Coronary artery (tissue), 2 donors: ENCODE measurements around the gene MFN2.
"Not testable (repeated sequence)": the region's sequence is repeated elsewhere in the genome, so short reads cannot be mapped to it uniquely, and the experiment has no call there.

Experiments
- DNase-seq: peaks from one replicate; pipeline ENCODE4 v3.0.0-alpha.2; 2017; ENCODE audit warnings: low spot score
- H3K27ac ChIP-seq, 2 donors: fragments of 200-600 bp; sonication (generic); one replicate each; pipeline ENCODE4 v1.5.1; 2016 to 2019
- H3K4me3 ChIP-seq: fragments of 200-600 bp; sonication (generic); 2 replicates; pipeline ENCODE4 v1.5.1; 2016; ENCODE audit warnings: mild to moderate bottlenecking, moderate library complexity
- CTCF ChIP-seq: fragments of 200-600 bp; sonication (generic); IDR thresholded peaks from one replicate; pipeline ENCODE4 v1.5.1; 2019; ENCODE audit warnings: antibody characterized with exemption

The MFN2 gene

GRCh38 chr1:11938722-11939526, 41.3 kb upstream of the MFN2 start:
- DNase-seq, result no peak
- Histone ChIP-seq H3K4me3 (no peak overlapping the region), H3K27ac (peak overlapping the region in 1 of 2 donors; percentile 54)
- no peak for TF ChIP-seq CTCF

GRCh38 chr1:11939794-11940193, 40.5 kb upstream of the MFN2 start:
- H3K4me3 ChIP-seq, DNase-seq, H3K27ac ChIP-seq: not testable (repeated sequence)

- no peak for TF ChIP-seq CTCF
- DNase-seq, result no peak
- Histone ChIP-seq H3K27ac (no peak overlapping the region), H3K4me3 (no peak overlapping the region)
Observed at GRCh38 chr1:11940260-11940921, 39.9 kb upstream of the MFN2 start.

GRCh38 chr1:11942280-11942679, 38.0 kb upstream of the MFN2 start:
- TF ChIP-seq CTCF, result no peak
- Histone ChIP-seq H3K27ac (no peak overlapping the region), H3K4me3 (no peak overlapping the region)
- DNase-seq, result no peak

GRCh38 chr1:11943619-11944018, 36.6 kb upstream of the MFN2 start:
- Histone ChIP-seq H3K27ac (no peak overlapping the region), H3K4me3 (no peak overlapping the region)
- no peak for DNase-seq
- no peak for TF ChIP-seq CTCF

- Histone ChIP-seq H3K4me3 (no peak overlapping the region), H3K27ac (no peak overlapping the region)
- TF ChIP-seq CTCF, result no peak
- DNase-seq, result no peak
Observed at GRCh38 chr1:11944358-11944931, 35.8 kb upstream of the MFN2 start.

- no peak for DNase-seq
- no peak for TF ChIP-seq CTCF
- no peak overlapping the region for H3K27ac ChIP-seq
- H3K4me3 ChIP-seq, result no peak overlapping the region
Observed at GRCh38 chr1:11946647-11947046, 33.6 kb upstream of the MFN2 start.
